B cell (primary cell): ENCODE data around the gene RALGAPB.

Source experiments
- CTCF ChIP-seq: fragments of 200-600 bp; IDR thresholded peaks from one replicate; pipeline ENCODE4 v1.8.0; 2022; ENCODE audit warnings: antibody characterized with exemption, mild to moderate bottlenecking
- EZH2 ChIP-seq: IDR thresholded peaks from 2 replicates; pipeline ENCODE4 v1.6.1; 2012; ENCODE audit warnings: borderline replicate concordance, low read depth, mild to moderate bottlenecking, moderate library complexity, low read length; ENCODE audit not compliant: insufficient read depth, poor library complexity, severe bottlenecking

- TF ChIP-seq CTCF (no peak), EZH2 (no peak)
These were observed 5.1 kb downstream of the RALGAPB start for GRCh38 chr20:38477747-38478146.
